PFSK-1 (cell line): ENCODE measurements around the gene CSNK2B.

Experiments used
- FOXP2 ChIP-seq: optimal IDR thresholded peaks from 2 replicates; pipeline ENCODE3; 2011; ENCODE audit warnings: borderline replicate concordance, control low read depth, inconsistent platforms; ENCODE audit not compliant: insufficient read depth; ENCODE audit errors: extremely low read length, extremely low read depth
- POLR2AphosphoS5 ChIP-seq: IDR thresholded peaks from 2 replicates; pipeline ENCODE4 v1.6.1; 2012; ENCODE audit warnings: low read depth, mild to moderate bottlenecking, control low read depth, low read length, moderate library complexity
- REST ChIP-seq, 2 experiments: IDR thresholded peaks; 2 replicates each; pipeline versions ENCODE4 v1.6.1 to v1.8.0; 2011 to 2012; ENCODE audit warnings: low read depth in 2 of 2, low read length in 2 of 2, control low read depth in 1 of 2, inconsistent platforms in 1 of 2, mild to moderate bottlenecking in 1 of 2, moderate library complexity in 1 of 2; ENCODE audit not compliant: insufficient read depth in 1 of 2
- SIN3A ChIP-seq: IDR thresholded peaks from 2 replicates; pipeline ENCODE4 v1.6.1; 2012; ENCODE audit warnings: mild to moderate bottlenecking, low read length, moderate library complexity, borderline replicate concordance; ENCODE audit not compliant: insufficient read depth
- TAF1 ChIP-seq: IDR thresholded peaks from 2 replicates; pipeline ENCODE4 v1.6.1; 2012; ENCODE audit warnings: low read length, control low read depth, borderline replicate concordance; ENCODE audit not compliant: insufficient read depth

The CSNK2B gene

GRCh38 chr6:31627690-31628287 lies 38.1 kb upstream of the CSNK2B start:
- TF ChIP-seq REST (IDR thresholded peaks at IDR 0.05; ENCODE audit: insufficient read depth in 1 of 2, low read depth in 2 of 2, low read length in 2 of 2) = no peak
- peak; percentile 41 for TF ChIP-seq POLR2AphosphoS5
- TF ChIP-seq TAF1 = no peak

- TF ChIP-seq FOXP2 (no peak), POLR2AphosphoS5 (peak; percentile 35; the same call in 1 of the 2 replicates), SIN3A (no peak), REST (IDR thresholded peaks at IDR 0.05; ENCODE audit: insufficient read depth in 1 of 2, low read depth in 2 of 2, low read length in 2 of 2) (no peak)
Observed at GRCh38 chr6:31629014-31629413, 36.9 kb upstream of the CSNK2B start.

GRCh38 chr6:31630177-31630934 lies 35.5 kb upstream of the CSNK2B start:
- TF ChIP-seq POLR2AphosphoS5 (peak; percentile 41; the same call in 1 of the 2 replicates), TAF1 (no peak), SIN3A (no peak), REST (IDR thresholded peaks at IDR 0.05; ENCODE audit: insufficient read depth in 1 of 2, low read depth in 2 of 2, low read length in 2 of 2) (no peak), FOXP2 (no peak)

- TF ChIP-seq REST (IDR thresholded peaks at IDR 0.05; ENCODE audit: insufficient read depth in 1 of 2, low read depth in 2 of 2, low read length in 2 of 2) (no peak), POLR2AphosphoS5 (no peak), TAF1 (no peak), SIN3A (no peak), FOXP2 (no peak)
Observed at GRCh38 chr6:31631209-31631608, 34.7 kb upstream of the CSNK2B start.
